Measurements from ENCODE around the gene SSBP1.

DNA sequence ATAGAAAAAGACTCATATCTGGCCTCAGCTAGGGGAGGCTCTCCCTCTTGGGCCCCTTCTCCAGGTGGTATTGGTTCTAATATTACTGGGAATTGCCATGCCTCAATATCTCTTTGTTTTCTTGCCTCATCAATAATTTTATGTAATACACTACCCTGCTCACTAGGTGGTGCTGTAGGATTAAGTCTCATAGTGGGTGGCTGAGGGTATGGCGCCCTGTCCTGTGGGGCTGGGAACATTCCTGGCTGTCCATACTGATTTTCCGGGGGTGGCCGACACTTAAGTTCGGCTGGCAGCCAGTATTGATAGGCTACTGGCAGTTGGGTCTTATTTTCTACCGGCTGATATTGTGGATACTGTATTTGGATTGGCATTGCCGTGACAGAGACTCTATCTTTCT is 16.8 kb downstream of the SSBP1 start:
- peak; percentile 16; the same call in 1 of the 2 replicates for TF ChIP-seq RAD21 (IDR thresholded peaks at IDR 0.05; ENCODE audit: low read depth)
- TF ChIP-seq YY1 (IDR thresholded peaks at IDR 0.05; ENCODE audit: low read depth), result no peak
- no peak for TF ChIP-seq CEBPB (IDR thresholded peaks at IDR 0.05)
- TF ChIP-seq, protein P1, sequence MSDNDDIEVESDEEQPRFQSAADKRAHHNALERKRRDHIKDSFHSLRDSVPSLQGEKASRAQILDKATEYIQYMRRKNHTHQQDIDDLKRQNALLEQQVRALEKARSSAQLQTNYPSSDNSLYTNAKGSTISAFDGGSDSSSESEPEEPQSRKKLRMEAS (IDR thresholded peaks at IDR 0.05), result no peak
- TF ChIP-seq NFIC (IDR thresholded peaks at IDR 0.05), result no peak
- TF ChIP-seq, protein P2, sequence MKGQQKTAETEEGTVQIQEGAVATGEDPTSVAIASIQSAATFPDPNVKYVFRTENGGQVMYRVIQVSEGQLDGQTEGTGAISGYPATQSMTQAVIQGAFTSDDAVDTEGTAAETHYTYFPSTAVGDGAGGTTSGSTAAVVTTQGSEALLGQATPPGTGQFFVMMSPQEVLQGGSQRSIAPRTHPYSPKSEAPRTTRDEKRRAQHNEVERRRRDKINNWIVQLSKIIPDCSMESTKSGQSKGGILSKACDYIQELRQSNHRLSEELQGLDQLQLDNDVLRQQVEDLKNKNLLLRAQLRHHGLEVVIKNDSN (IDR thresholded peaks at IDR 0.05), result no peak
- no peak for TF ChIP-seq TAF1 (IDR thresholded peaks at IDR 0.05; ENCODE audit: low read depth)
- TF ChIP-seq EP300 (IDR thresholded peaks at IDR 0.05; ENCODE audit: borderline replicate concordance), result no peak
- TF ChIP-seq CREB1 (IDR thresholded peaks at IDR 0.05; ENCODE audit: low read depth), result no peak
- TF ChIP-seq TCF12 (IDR thresholded peaks at IDR 0.05; ENCODE audit: low read depth), result no peak
- no peak for TF ChIP-seq TEAD4 (IDR thresholded peaks at IDR 0.05)
- TF ChIP-seq, protein P3, sequence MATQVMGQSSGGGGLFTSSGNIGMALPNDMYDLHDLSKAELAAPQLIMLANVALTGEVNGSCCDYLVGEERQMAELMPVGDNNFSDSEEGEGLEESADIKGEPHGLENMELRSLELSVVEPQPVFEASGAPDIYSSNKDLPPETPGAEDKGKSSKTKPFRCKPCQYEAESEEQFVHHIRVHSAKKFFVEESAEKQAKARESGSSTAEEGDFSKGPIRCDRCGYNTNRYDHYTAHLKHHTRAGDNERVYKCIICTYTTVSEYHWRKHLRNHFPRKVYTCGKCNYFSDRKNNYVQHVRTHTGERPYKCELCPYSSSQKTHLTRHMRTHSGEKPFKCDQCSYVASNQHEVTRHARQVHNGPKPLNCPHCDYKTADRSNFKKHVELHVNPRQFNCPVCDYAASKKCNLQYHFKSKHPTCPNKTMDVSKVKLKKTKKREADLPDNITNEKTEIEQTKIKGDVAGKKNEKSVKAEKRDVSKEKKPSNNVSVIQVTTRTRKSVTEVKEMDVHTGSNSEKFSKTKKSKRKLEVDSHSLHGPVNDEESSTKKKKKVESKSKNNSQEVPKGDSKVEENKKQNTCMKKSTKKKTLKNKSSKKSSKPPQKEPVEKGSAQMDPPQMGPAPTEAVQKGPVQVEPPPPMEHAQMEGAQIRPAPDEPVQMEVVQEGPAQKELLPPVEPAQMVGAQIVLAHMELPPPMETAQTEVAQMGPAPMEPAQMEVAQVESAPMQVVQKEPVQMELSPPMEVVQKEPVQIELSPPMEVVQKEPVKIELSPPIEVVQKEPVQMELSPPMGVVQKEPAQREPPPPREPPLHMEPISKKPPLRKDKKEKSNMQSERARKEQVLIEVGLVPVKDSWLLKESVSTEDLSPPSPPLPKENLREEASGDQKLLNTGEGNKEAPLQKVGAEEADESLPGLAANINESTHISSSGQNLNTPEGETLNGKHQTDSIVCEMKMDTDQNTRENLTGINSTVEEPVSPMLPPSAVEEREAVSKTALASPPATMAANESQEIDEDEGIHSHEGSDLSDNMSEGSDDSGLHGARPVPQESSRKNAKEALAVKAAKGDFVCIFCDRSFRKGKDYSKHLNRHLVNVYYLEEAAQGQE (IDR thresholded peaks at IDR 0.05; ENCODE audit: low read depth), result no peak
- TF ChIP-seq ZBTB7A (IDR thresholded peaks at IDR 0.05; ENCODE audit: low read depth), result no peak
